ENCODE measurements around the gene C16orf86.

The C16orf86 gene

DNA sequence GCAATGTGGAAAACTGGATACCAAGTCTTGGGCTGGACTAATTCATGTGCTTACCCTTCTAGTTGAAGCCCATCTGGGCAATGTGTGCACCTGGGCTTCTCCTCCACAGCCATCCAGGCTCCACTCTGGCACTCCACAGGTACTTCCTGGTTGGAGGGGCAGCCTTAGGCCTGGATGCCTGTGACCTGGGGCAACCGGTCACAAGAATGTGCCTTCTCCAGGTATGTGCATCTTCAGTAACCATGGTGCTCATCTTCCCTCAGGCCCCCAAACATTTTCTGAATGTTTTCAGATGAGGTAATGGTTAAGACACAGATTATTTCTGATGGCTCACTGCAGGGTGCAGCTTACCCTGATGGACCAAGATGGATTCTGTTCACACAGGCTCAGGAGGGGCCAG lies 11.1 kb downstream of the C16orf86 start:
- no peaks in the 10 kb centered on the region for H3K79me2 ChIP-seq (ENCODE audit: low read length)
- no peaks in the 10 kb centered on the region for H4K20me1 ChIP-seq (ENCODE audit: insufficient read depth, low read length)
- TF ChIP-seq EZH2 (optimal IDR thresholded peaks at IDR 0.05; ENCODE audit: low read depth, low read length): no peak
- no peak for TF ChIP-seq EZH2phosphoT487 (IDR thresholded peaks at IDR 0.05; ENCODE audit: low read length)
- TF ChIP-seq, protein P1, sequence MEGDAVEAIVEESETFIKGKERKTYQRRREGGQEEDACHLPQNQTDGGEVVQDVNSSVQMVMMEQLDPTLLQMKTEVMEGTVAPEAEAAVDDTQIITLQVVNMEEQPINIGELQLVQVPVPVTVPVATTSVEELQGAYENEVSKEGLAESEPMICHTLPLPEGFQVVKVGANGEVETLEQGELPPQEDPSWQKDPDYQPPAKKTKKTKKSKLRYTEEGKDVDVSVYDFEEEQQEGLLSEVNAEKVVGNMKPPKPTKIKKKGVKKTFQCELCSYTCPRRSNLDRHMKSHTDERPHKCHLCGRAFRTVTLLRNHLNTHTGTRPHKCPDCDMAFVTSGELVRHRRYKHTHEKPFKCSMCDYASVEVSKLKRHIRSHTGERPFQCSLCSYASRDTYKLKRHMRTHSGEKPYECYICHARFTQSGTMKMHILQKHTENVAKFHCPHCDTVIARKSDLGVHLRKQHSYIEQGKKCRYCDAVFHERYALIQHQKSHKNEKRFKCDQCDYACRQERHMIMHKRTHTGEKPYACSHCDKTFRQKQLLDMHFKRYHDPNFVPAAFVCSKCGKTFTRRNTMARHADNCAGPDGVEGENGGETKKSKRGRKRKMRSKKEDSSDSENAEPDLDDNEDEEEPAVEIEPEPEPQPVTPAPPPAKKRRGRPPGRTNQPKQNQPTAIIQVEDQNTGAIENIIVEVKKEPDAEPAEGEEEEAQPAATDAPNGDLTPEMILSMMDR (IDR thresholded peaks at IDR 0.05; ENCODE audit: low read length): no peak
- no peak overlapping the region for H3K4me2 ChIP-seq (ENCODE audit: low read depth, low read length)
- no peak overlapping the region for H3K4me3 ChIP-seq (ENCODE audit: low read length)
- no peaks in the 10 kb centered on the region for H3K9me2 ChIP-seq (replicated peaks; ENCODE audit: insufficient read depth, low read length)
- DNase-seq: no peak
- no peaks in the 10 kb centered on the region for H3K27me3 ChIP-seq (replicated peaks; ENCODE audit: insufficient read depth, low read length)
- H3F3A ChIP-seq (ENCODE audit: insufficient read depth, low read length): no peaks in the 10 kb centered on the region
- no peaks in the 10 kb centered on the region for H3K36me3 ChIP-seq (replicated peaks; ENCODE audit: insufficient read depth, low read length)
- H2AFZ ChIP-seq (ENCODE audit: low read length): no peak overlapping the region
- no peak overlapping the region for H3K27ac ChIP-seq (ENCODE audit: low read length)
- no peaks in the 10 kb centered on the region for H3K4me1 ChIP-seq (ENCODE audit: low read length)
- no peak overlapping the region for H3K9ac ChIP-seq (ENCODE audit: low read length)
- H3K9me3 ChIP-seq (replicated peaks; ENCODE audit: insufficient read depth, low read length): no peaks in the 10 kb centered on the region

DNA sequence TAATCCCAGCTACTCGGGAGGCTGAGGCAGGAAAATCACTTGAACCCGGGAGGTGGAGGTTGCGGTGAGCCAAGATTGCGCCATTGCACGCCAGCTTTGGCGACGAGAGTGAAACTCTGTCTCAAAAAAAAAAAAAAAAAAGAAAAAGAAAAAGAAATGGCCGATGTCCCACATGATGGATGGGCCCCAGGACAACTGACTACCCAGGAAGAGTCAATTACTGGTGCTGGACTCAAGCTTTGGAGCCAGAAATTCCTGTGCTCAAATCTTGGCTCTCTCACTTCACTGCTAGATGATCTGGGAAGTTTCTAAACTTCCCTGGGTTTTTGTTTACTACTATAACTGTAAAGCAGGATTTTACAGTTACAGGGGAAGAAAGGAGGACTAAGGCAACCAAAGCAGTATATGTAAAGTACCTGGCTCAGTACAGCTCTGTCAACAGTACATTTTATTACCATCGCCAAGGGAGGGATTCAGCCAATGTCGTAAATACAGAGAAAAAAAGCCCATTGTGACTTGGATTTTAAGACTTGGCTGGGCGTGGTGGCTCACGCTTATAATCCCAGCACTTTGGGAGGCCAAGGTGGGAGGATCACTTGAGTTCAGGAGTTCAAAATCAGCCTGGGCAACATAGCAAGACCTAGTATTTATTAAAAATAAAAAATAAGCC lies 11.9 kb downstream of the C16orf86 start:
- TF ChIP-seq EZH2phosphoT487 (IDR thresholded peaks at IDR 0.05; ENCODE audit: low read length) (no peak), EZH2 (optimal IDR thresholded peaks at IDR 0.05; ENCODE audit: low read depth, low read length) (no peak)
- TF ChIP-seq, protein P1 (IDR thresholded peaks at IDR 0.05; ENCODE audit: low read length): no peak
- Histone ChIP-seq H3K4me2 (ENCODE audit: low read depth, low read length) (no peak overlapping the region), H3K27me3 (replicated peaks; ENCODE audit: insufficient read depth, low read length) (no peaks in the 10 kb centered on the region), H3K9me3 (replicated peaks; ENCODE audit: insufficient read depth, low read length) (no peaks in the 10 kb centered on the region), H4K20me1 (ENCODE audit: insufficient read depth, low read length) (no peaks in the 10 kb centered on the region), H3K79me2 (ENCODE audit: low read length) (no peaks in the 10 kb centered on the region), H3K4me1 (ENCODE audit: low read length) (no peaks in the 10 kb centered on the region), H3K4me3 (ENCODE audit: low read length) (no peak overlapping the region), H3K27ac (ENCODE audit: low read length) (no peak overlapping the region), H3K9ac (ENCODE audit: low read length) (no peak overlapping the region), H2AFZ (ENCODE audit: low read length) (no peak overlapping the region), H3F3A (ENCODE audit: insufficient read depth, low read length) (no peaks in the 10 kb centered on the region), H3K36me3 (replicated peaks; ENCODE audit: insufficient read depth, low read length) (no peaks in the 10 kb centered on the region), H3K9me2 (replicated peaks; ENCODE audit: insufficient read depth, low read length) (no peaks in the 10 kb centered on the region)
- DNase-seq: no peak

DNA sequence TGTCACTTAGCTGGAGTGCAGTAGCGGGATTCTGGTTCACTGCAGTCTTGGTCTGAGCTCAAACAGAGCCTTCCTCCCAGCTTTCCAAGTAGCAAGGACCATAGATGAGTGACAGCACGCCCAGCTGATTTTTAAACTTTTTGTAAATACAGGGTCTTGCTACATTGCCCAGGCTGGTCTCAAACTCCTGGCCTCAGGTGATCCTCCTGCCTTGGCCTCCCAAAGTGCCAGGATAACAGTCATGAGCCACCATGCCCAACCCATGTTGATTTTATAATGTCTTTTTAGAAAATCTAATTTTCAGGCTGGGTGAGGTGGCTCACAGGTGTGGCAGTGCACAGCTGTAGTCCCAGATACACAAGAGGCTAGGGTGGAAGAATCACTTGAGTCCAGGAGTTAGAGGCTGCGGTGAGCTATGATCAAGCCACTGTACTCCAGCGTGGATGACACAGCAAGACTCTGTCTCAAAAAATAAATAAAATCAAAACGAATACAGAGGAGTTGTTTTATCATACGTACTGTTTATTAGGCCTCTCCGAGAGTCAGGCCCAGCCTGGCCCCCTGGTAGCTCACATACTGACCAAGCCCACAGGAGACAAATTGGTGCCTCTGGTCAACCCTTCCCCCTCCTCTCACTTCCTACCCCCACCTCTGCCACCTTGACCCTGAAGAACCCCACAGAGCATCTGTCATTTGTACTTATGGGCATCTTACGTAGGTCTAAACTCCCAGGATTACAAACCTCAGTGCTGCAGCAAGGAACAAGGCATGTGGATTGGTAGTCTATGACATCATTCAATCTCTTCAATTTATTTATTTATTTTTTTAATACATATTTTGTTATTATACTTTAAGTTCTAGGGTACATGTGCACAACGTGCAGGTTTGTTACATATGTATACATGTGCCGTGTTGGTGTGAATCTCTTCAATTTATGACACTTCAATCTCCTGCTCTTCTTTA lies 13.6 kb downstream of the C16orf86 start:
- no peaks in the 10 kb centered on the region for H4K20me1 ChIP-seq (ENCODE audit: insufficient read depth, low read length)
- no peaks in the 10 kb centered on the region for H3K9me3 ChIP-seq (replicated peaks; ENCODE audit: insufficient read depth, low read length)
- no peak overlapping the region for H3K27ac ChIP-seq (ENCODE audit: low read length)
- no peak overlapping the region for H3K4me2 ChIP-seq (ENCODE audit: low read depth, low read length)
- no peak overlapping the region for H2AFZ ChIP-seq (ENCODE audit: low read length)
- no peak for DNase-seq
- H3K79me2 ChIP-seq (ENCODE audit: low read length): no peaks in the 10 kb centered on the region
- no peak for TF ChIP-seq EZH2 (optimal IDR thresholded peaks at IDR 0.05; ENCODE audit: low read depth, low read length)
- TF ChIP-seq EZH2phosphoT487 (IDR thresholded peaks at IDR 0.05; ENCODE audit: low read length): no peak
- TF ChIP-seq, protein P1 (IDR thresholded peaks at IDR 0.05; ENCODE audit: low read length): no peak
- no peaks in the 10 kb centered on the region for H3K9me2 ChIP-seq (replicated peaks; ENCODE audit: insufficient read depth, low read length)
- H3F3A ChIP-seq (ENCODE audit: insufficient read depth, low read length): no peaks in the 10 kb centered on the region
- no peak overlapping the region for H3K4me3 ChIP-seq (ENCODE audit: low read length)
- H3K27me3 ChIP-seq (replicated peaks; ENCODE audit: insufficient read depth, low read length): no peaks in the 10 kb centered on the region
- H3K4me1 ChIP-seq (ENCODE audit: low read length): no peaks in the 10 kb centered on the region
- no peak overlapping the region for H3K9ac ChIP-seq (ENCODE audit: low read length)
- no peaks in the 10 kb centered on the region for H3K36me3 ChIP-seq (replicated peaks; ENCODE audit: insufficient read depth, low read length)

Measured in MM.1S (cell line).